WTC11 (cell line): Measurements from ENCODE around the gene KCNK3. TPM values are rescaled to one million over a fixed set of nuclear protein-coding genes. Genes with fewer than 3 reads are reported as not detected.

Experiments used
- ATAC-seq: fragments of 200-7000 bp; cut with Tn5 transposase; 2 replicates; pipeline ENCODE4 v1.10.0; 2021; ENCODE audit warnings: mild to moderate bottlenecking, moderate library complexity
- CTCF ChIA-PET: fragments of 300-600 bp; sonication (Branson Sonifier 250); formaldehyde crosslinking; loops from one replicate; lab custom pipeline; 2021; ENCODE audit warnings: antibody characterized with exemption; lab: Charles Lee
- POLR2A ChIA-PET: fragments of 350-600 bp; sonication (Branson Sonifier 250); formaldehyde crosslinking; loops from one replicate; lab custom pipeline; 2021; ENCODE audit warnings: antibody characterized with exemption; lab: Charles Lee
- DNase-seq: peaks from one replicate; pipeline ENCODE4 v3.0.0; 2021; ENCODE audit warnings: low spot score
- H3K27ac Mint-ChIP-seq: 2 replicates; pipeline ENCODE4 v1.8.0; 2021; ENCODE audit warnings: mixed read lengths
- H3K27me3 Mint-ChIP-seq: 2 replicates; pipeline ENCODE4 v1.8.0; 2021; ENCODE audit warnings: low read depth, mild to moderate bottlenecking, moderate library complexity, mixed read lengths
- H3K36me3 Mint-ChIP-seq: 2 replicates; pipeline ENCODE4 v1.8.0; 2021; ENCODE audit warnings: mixed read lengths
- H3K4me1 Mint-ChIP-seq: 2 replicates; pipeline ENCODE4 v1.8.0; 2022; ENCODE audit warnings: mixed read lengths
- H3K4me3 Mint-ChIP-seq: 2 replicates; pipeline ENCODE4 v1.8.0; 2021; ENCODE audit warnings: mild to moderate bottlenecking, moderate library complexity, mixed read lengths
- H3K9me3 Mint-ChIP-seq: 2 replicates; pipeline ENCODE4 v1.8.0; 2021; ENCODE audit warnings: mixed read lengths
- ATF3 ChIP-seq: sonication (generic); formaldehyde crosslinking; conservative IDR thresholded peaks from 2 replicates; pipeline ENCODE4 v1.8.1; 2022; ENCODE audit warnings: mild to moderate bottlenecking, missing genetic modification reagents
- ATF6 ChIP-seq: sonication (generic); formaldehyde crosslinking; IDR thresholded peaks from 2 replicates; pipeline ENCODE4 v1.8.1; 2023; ENCODE audit warnings: mild to moderate bottlenecking, missing genetic modification reagents
- CDX4 ChIP-seq: fragments of 250-450 bp; sonication (Bioruptor Pico); IDR thresholded peaks from 2 replicates; pipeline ENCODE4 v1.9.0; 2021; ENCODE audit warnings: moderate library complexity, mild to moderate bottlenecking, inconsistent platforms, borderline replicate concordance
- ELF4 ChIP-seq: sonication (generic); formaldehyde crosslinking; IDR thresholded peaks from 2 replicates; pipeline ENCODE4 v1.8.1; 2022; ENCODE audit warnings: low read depth, mild to moderate bottlenecking, moderate library complexity, missing genetic modification reagents
- FOXP4 ChIP-seq: sonication (generic); formaldehyde crosslinking; IDR thresholded peaks from 2 replicates; pipeline ENCODE4 v1.8.0; 2022; ENCODE audit warnings: mild to moderate bottlenecking, missing genetic modification reagents
- HMGXB4 ChIP-seq: sonication (generic); formaldehyde crosslinking; IDR thresholded peaks from 2 replicates; pipeline ENCODE4 v1.8.1; 2023; ENCODE audit warnings: mild to moderate bottlenecking, moderate library complexity, missing genetic modification reagents
- NFATC4 ChIP-seq: fragments of 250-450 bp; sonication (Bioruptor Pico); IDR thresholded peaks from 2 replicates; pipeline ENCODE4 v1.9.0; 2021; ENCODE audit warnings: mild to moderate bottlenecking
- NR1H2 ChIP-seq: sonication (generic); formaldehyde crosslinking; IDR thresholded peaks from 2 replicates; pipeline ENCODE4 v1.9.0; 2021; ENCODE audit warnings: mild to moderate bottlenecking, moderate library complexity, missing genetic modification reagents
- NR3C1 ChIP-seq: sonication (generic); formaldehyde crosslinking; conservative IDR thresholded peaks from 2 replicates; pipeline ENCODE4 v1.8.1; 2023; ENCODE audit warnings: low read depth, mild to moderate bottlenecking, missing genetic modification reagents
- RORB ChIP-seq: fragments of 250-450 bp; sonication (Bioruptor Pico); IDR thresholded peaks from 2 replicates; pipeline ENCODE4 v1.9.0; 2021; ENCODE audit warnings: mild to moderate bottlenecking
- SOX15 ChIP-seq: fragments of 250-450 bp; sonication (Bioruptor Pico); IDR thresholded peaks from 2 replicates; pipeline ENCODE4 v1.9.0; 2021; ENCODE audit warnings: mild to moderate bottlenecking
- TCF7 ChIP-seq: sonication (generic); formaldehyde crosslinking; IDR thresholded peaks from 2 replicates; pipeline ENCODE4 v1.8.0; 2022; ENCODE audit warnings: mild to moderate bottlenecking, low read depth, missing genetic modification reagents, moderate library complexity
- ZNF121 ChIP-seq: sonication (generic); formaldehyde crosslinking; IDR thresholded peaks from 2 replicates; pipeline ENCODE4 v1.8.0; 2023; ENCODE audit warnings: missing genetic modification reagents
- ZNF219 ChIP-seq: sonication (generic); formaldehyde crosslinking; IDR thresholded peaks from 2 replicates; pipeline ENCODE4 v1.8.0; 2023; ENCODE audit warnings: missing genetic modification reagents, mild to moderate bottlenecking, borderline replicate concordance
- ZNF263 ChIP-seq: sonication (generic); formaldehyde crosslinking; IDR thresholded peaks from 2 replicates; pipeline ENCODE4 v1.8.1; 2022; ENCODE audit warnings: low read depth, mild to moderate bottlenecking, moderate library complexity, missing genetic modification reagents
- ZNF281 ChIP-seq: sonication (generic); formaldehyde crosslinking; IDR thresholded peaks from 2 replicates; pipeline ENCODE4 v1.8.0; 2023; ENCODE audit warnings: mild to moderate bottlenecking, missing genetic modification reagents
- ZNF425 ChIP-seq: fragments of 250-450 bp; sonication (Bioruptor Pico); conservative IDR thresholded peaks from 2 replicates; pipeline ENCODE4 v1.9.0; 2021; ENCODE audit warnings: mild to moderate bottlenecking
- ZNF512 ChIP-seq: sonication (generic); formaldehyde crosslinking; IDR thresholded peaks from 2 replicates; pipeline ENCODE4 v1.8.1; 2022; ENCODE audit warnings: missing genetic modification reagents, borderline replicate concordance
- ZNF671 ChIP-seq: fragments of 250-450 bp; sonication (Bioruptor Pico); IDR thresholded peaks from 2 replicates; pipeline ENCODE4 v1.8.0; 2021; ENCODE audit warnings: mild to moderate bottlenecking
- total RNA-seq: library from RNA; stranded (reverse); gene quantifications from 3 replicates; pipeline ENCODE4 v1.2.3, GENCODE V29; 2021

Gene KCNK3
- total RNA-seq, 1 experiment from 2014 or later, result 0.22 TPM

GRCh38 chr2:26744953-26745352, 52.4 kb downstream of the KCNK3 start:
- H3K27ac Mint-ChIP-seq, result no peak overlapping the region
- POLR2A ChIA-PET, result no interaction called here
- no peak overlapping the region for H3K4me3 Mint-ChIP-seq
- no peaks in the 10 kb centered on the region for H3K36me3 Mint-ChIP-seq
- H3K4me1 Mint-ChIP-seq, result peaks cover 9% of the 10 kb centered on the region
- ATAC-seq (no peak), DNase-seq (no peak)
- TF ChIP-seq ZNF671 (CRISPR knock-in tag), result no peak
- TF ChIP-seq FOXP4, result no peak
- TF ChIP-seq TCF7, result no peak
- TF ChIP-seq ATF3, result no peak
- TF ChIP-seq ATF6 (CRISPR knock-in tag), result no peak
- no peak for TF ChIP-seq ZNF121 (CRISPR knock-in tag)
- no peak for TF ChIP-seq RORB (CRISPR knock-in tag)
- no peak for TF ChIP-seq ZNF263 (CRISPR knock-in tag)
- no peak for TF ChIP-seq ZNF512 (CRISPR knock-in tag)
- no peak for TF ChIP-seq ELF4 (CRISPR knock-in tag)
- no peak for TF ChIP-seq ZNF425 (CRISPR knock-in tag)
- no peak for TF ChIP-seq SOX15 (CRISPR knock-in tag)
- no peak for TF ChIP-seq CDX4
- TF ChIP-seq NR3C1 (CRISPR knock-in tag), result no peak
- TF ChIP-seq NR1H2, result no peak
- no peak for TF ChIP-seq ZNF281 (CRISPR knock-in tag)
- no peak for TF ChIP-seq HMGXB4 (CRISPR knock-in tag)
- TF ChIP-seq ZNF219 (CRISPR knock-in tag), result no peak
- no peak for TF ChIP-seq NFATC4 (CRISPR knock-in tag)
- no peaks in the 10 kb centered on the region for H3K9me3 Mint-ChIP-seq
- CTCF ChIA-PET, result interaction anchor here (1.2 to 7.5 kb wide), 9 partner anchors 9 to 167 kb away, joined by 3 to 83 read pairs (median 10); partner anchors contain the start of gene KCNK3
- peaks cover 41% of the 10 kb centered on the region for H3K27me3 Mint-ChIP-seq
